ENCODE measurements around the gene ARPC3. TPM values are rescaled to one million over a fixed set of nuclear protein-coding genes. Genes with fewer than 3 reads are reported as not detected.
"Not testable (repeated sequence)": the region's sequence is repeated elsewhere in the genome, so short reads cannot be mapped to it uniquely, and the experiment has no call there.

The ARPC3 gene
- total RNA-seq, 1 experiment from 2014 or later: 302 TPM

GRCh38 chr12:110444455-110444854 lies 5.7 kb downstream of the ARPC3 start:
- Histone ChIP-seq H3K9me3 (no peaks in the 10 kb centered on the region), H3K27me3 (replicated peaks; ENCODE audit: control insufficient read depth, insufficient read depth, low read length) (no peaks in the 10 kb centered on the region), H3K36me3 (ENCODE audit: control insufficient read depth, insufficient read depth, low read length) (no peaks in the 10 kb centered on the region; the same call in none of the 2 replicates), H3K4me3 (ENCODE audit: low read depth, low read length) (no peak overlapping the region), H3K4me1 (peaks cover 5% of the 10 kb centered on the region)
- no peak for DNase-seq
- no TSS peak for BruUV-seq (replicated peaks)
- no peak overlapping the region for H3K4me3 Mint-ChIP-seq (ENCODE audit: unreplicated experiment)
- no peak for TF ChIP-seq CTCF (IDR thresholded peaks at IDR 0.05; ENCODE audit: insufficient read depth in 1 of 2, low read depth in 1 of 2, low read length in 1 of 2, severe bottlenecking in 1 of 2, unreplicated experiment in 1 of 2)
- H3K4me1 Mint-ChIP-seq (ENCODE audit: low read depth, unreplicated experiment): no peaks in the 10 kb centered on the region
- no peaks in the 10 kb centered on the region for H3K9me3 Mint-ChIP-seq (ENCODE audit: unreplicated experiment)
- intact Hi-C loops (cut with micrococcal nuclease; ENCODE audit: unreplicated experiment): no loop called here
- peaks cover 90% of the 10 kb centered on the region for H3K36me3 Mint-ChIP-seq (ENCODE audit: insufficient read depth, unreplicated experiment)
- H3K27me3 Mint-ChIP-seq (ENCODE audit: insufficient read depth, unreplicated experiment): no peaks in the 10 kb centered on the region
- ChIA-PET POLR2A (no interaction called here), CTCF (no interaction called here)
- no peak overlapping the region for H3K27ac Mint-ChIP-seq (ENCODE audit: unreplicated experiment)

GRCh38 chr12:110436231-110436630 lies 13.9 kb downstream of the ARPC3 start:
- H3K4me1 Mint-ChIP-seq (ENCODE audit: low read depth, unreplicated experiment): no peaks in the 10 kb centered on the region
- H3K36me3 Mint-ChIP-seq (ENCODE audit: insufficient read depth, unreplicated experiment): peaks cover 75% of the 10 kb centered on the region
- H3K4me3 Mint-ChIP-seq (ENCODE audit: unreplicated experiment): no peak overlapping the region
- H3K9me3 Mint-ChIP-seq (ENCODE audit: unreplicated experiment): no peaks in the 10 kb centered on the region
- H3K27ac Mint-ChIP-seq (ENCODE audit: unreplicated experiment): no peak overlapping the region
- ChIA-PET CTCF (no interaction called here), POLR2A (no interaction called here)
- no peaks in the 10 kb centered on the region for H3K9me3 ChIP-seq
- intact Hi-C loops (cut with micrococcal nuclease; ENCODE audit: unreplicated experiment): no loop called here
- H3K4me1 ChIP-seq: no peaks in the 10 kb centered on the region
- H3K27me3 ChIP-seq (replicated peaks; ENCODE audit: control insufficient read depth, insufficient read depth, low read length): no peaks in the 10 kb centered on the region
- TSS peak; percentile 5 for BruUV-seq (replicated peaks)
- DNase-seq: no peak
- TF ChIP-seq CTCF (IDR thresholded peaks at IDR 0.05; ENCODE audit: insufficient read depth in 1 of 2, low read depth in 1 of 2, low read length in 1 of 2, severe bottlenecking in 1 of 2, unreplicated experiment in 1 of 2): no peak
- no peaks in the 10 kb centered on the region for H3K36me3 ChIP-seq (ENCODE audit: control insufficient read depth, insufficient read depth, low read length)
- no peak overlapping the region for H3K4me3 ChIP-seq (ENCODE audit: low read depth, low read length)
- no peaks in the 10 kb centered on the region for H3K27me3 Mint-ChIP-seq (ENCODE audit: insufficient read depth, unreplicated experiment)

- no peaks in the 10 kb centered on the region for H3K27me3 ChIP-seq (replicated peaks; ENCODE audit: control insufficient read depth, insufficient read depth, low read length)
- no peak for DNase-seq
- H3K27me3 Mint-ChIP-seq (ENCODE audit: insufficient read depth, unreplicated experiment): no peaks in the 10 kb centered on the region
- H3K9me3 Mint-ChIP-seq (ENCODE audit: unreplicated experiment): no peaks in the 10 kb centered on the region
- H3K27ac Mint-ChIP-seq (ENCODE audit: unreplicated experiment): peak overlapping the region; percentile 94
- ChIA-PET POLR2A (interaction anchor here (0.5 to 1.0 kb wide), 5 partner anchors 10 to 73 kb away, joined by 3 to 6 read pairs (median 3); partner anchors contain the start of gene ARPC3), CTCF (interaction anchor here (0.6 to 1.8 kb wide), 20 partner anchors 9 to 913 kb away, joined by 3 to 19 read pairs (median 4); partner anchors contain the start of genes ARPC3, FAM216A and GPN3)
- H3K4me3 Mint-ChIP-seq (ENCODE audit: unreplicated experiment): peak overlapping the region; percentile 91
- TF ChIP-seq CTCF (IDR thresholded peaks at IDR 0.05; ENCODE audit: insufficient read depth in 1 of 2, low read depth in 1 of 2, low read length in 1 of 2, severe bottlenecking in 1 of 2, unreplicated experiment in 1 of 2): no peak
- H3K4me1 Mint-ChIP-seq (ENCODE audit: low read depth, unreplicated experiment): no peaks in the 10 kb centered on the region
- H3K36me3 Mint-ChIP-seq (ENCODE audit: insufficient read depth, unreplicated experiment): peaks cover 41% of the 10 kb centered on the region
- 0 out of 2 replicates have a peak, but pooled peaks cover 3% of the 10 kb centered on the region for H3K4me1 ChIP-seq
- intact Hi-C loops (cut with micrococcal nuclease; ENCODE audit: unreplicated experiment): loop anchor here (1.0 kb wide), 2 partner anchors 29 to 77 kb away; partner anchors contain the start of gene ANAPC7
- H3K36me3 ChIP-seq (ENCODE audit: control insufficient read depth, insufficient read depth, low read length): no peaks in the 10 kb centered on the region
- H3K9me3 ChIP-seq: no peaks in the 10 kb centered on the region
- H3K4me3 ChIP-seq (ENCODE audit: low read depth, low read length): peak overlapping the region; percentile 43
- no TSS peak for BruUV-seq (replicated peaks)
Observed at GRCh38 chr12:110431957-110432587, 18.1 kb downstream of the ARPC3 start.

GRCh38 chr12:110429676-110430075 lies 20.5 kb downstream of the ARPC3 start:
- H3K27me3 ChIP-seq (replicated peaks; ENCODE audit: control insufficient read depth, insufficient read depth, low read length); POLR2A ChIA-PET; H3K4me3 Mint-ChIP-seq (ENCODE audit: unreplicated experiment); H3K27me3 Mint-ChIP-seq (ENCODE audit: insufficient read depth, unreplicated experiment); H3K9me3 Mint-ChIP-seq (ENCODE audit: unreplicated experiment); DNase-seq; H3K4me1 Mint-ChIP-seq (ENCODE audit: low read depth, unreplicated experiment); H3K9me3 ChIP-seq; intact Hi-C loops (cut with micrococcal nuclease; ENCODE audit: unreplicated experiment); H3K27ac Mint-ChIP-seq (ENCODE audit: unreplicated experiment); BruUV-seq (replicated peaks); H3K4me1 ChIP-seq; CTCF ChIA-PET; H3K36me3 ChIP-seq (ENCODE audit: control insufficient read depth, insufficient read depth, low read length); H3K4me3 ChIP-seq (ENCODE audit: low read depth, low read length): not testable (repeated sequence)
- peaks cover 20% of the 10 kb centered on the region for H3K36me3 Mint-ChIP-seq (ENCODE audit: insufficient read depth, unreplicated experiment)
